AG10803 (cell line): ENCODE results near the gene CYB5B.

ENCODE experiments used
- DNase-seq: peaks from one replicate; pipeline ENCODE4 v3.0.0; 2010; ENCODE audit warnings: low read depth
- H3K4me3 ChIP-seq: 2 replicates; pipeline ENCODE4 v1.5.1; 2011; ENCODE audit warnings: mild to moderate bottlenecking, low read length, control low read depth
- TF ChIP-seq, protein P1 (sequence below): conservative IDR thresholded peaks from 2 replicates; pipeline ENCODE4 v1.5.1; 2011; ENCODE audit warnings: mild to moderate bottlenecking, low read length, control low read depth, inconsistent platforms

The CYB5B gene

DNA sequence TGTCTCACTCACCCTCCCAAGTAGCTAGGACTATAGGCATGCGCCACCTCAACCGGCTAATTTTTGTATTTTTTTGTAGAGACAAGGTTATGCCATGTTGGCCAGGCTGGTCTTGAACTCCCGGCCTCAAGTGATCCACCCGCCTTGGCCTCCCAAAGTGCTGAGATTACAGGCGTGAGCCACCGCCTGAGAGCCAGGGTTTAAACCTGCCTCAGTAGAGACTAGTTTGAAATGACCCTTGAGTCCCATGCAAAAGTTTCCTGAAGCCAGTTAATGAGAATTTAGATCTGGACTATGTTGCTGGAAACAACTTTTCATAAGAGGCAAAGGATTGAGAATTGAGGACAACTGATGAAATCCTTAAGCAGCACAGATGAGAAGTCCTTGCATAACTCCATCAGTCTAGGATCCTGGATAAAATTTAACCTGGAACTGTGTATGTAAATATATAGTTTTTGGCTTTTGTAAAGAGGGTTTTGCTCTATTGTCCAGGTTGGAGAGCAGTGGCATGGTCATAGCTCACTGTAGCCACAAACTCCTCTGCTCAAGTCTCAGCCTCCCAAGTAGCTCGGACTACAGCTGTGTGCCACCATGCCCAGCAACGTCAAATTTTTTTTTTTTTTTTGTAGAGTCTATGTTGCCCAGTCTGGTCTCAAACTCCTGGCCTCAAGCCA lies 43.2 kb downstream of the CYB5B start:
- TF ChIP-seq, protein P1, sequence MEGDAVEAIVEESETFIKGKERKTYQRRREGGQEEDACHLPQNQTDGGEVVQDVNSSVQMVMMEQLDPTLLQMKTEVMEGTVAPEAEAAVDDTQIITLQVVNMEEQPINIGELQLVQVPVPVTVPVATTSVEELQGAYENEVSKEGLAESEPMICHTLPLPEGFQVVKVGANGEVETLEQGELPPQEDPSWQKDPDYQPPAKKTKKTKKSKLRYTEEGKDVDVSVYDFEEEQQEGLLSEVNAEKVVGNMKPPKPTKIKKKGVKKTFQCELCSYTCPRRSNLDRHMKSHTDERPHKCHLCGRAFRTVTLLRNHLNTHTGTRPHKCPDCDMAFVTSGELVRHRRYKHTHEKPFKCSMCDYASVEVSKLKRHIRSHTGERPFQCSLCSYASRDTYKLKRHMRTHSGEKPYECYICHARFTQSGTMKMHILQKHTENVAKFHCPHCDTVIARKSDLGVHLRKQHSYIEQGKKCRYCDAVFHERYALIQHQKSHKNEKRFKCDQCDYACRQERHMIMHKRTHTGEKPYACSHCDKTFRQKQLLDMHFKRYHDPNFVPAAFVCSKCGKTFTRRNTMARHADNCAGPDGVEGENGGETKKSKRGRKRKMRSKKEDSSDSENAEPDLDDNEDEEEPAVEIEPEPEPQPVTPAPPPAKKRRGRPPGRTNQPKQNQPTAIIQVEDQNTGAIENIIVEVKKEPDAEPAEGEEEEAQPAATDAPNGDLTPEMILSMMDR: no peak
- H3K4me3 ChIP-seq: no peak overlapping the region
- no peak for DNase-seq

DNA sequence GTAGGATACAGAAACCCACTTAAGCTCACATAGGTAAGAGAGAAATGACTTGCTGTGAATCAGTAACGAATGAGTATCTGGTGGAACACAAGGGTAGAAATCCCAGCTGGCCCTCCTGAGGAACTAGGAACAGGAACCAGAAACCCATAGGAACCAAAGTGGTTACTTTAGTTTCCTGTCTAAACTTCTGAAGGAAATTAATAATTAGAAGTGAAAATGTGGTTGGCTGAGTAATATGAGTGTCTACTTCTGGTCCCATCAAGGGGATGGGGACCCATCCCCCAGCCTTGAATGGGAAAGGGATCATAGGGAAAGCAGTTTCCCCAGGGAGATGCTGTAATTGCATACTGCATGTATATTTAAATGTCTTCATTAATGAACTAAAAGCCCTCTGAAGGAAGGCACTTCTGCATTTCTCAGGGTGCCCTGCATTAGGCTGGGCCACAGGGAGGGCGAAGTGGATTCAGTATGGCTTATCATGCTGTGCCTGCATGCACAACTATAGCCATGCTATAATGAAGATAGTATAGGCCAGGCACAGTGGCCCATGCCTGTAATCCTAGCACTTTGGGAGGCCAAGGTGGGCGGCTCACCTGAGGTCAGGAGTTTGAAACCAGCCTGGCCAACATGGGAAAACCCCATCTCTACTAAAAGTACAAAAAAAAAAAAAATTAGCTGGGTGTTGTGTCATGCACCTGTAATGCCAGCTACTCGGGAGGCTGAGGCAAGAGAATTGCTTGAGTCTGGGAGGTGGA lies 45.6 kb downstream of the CYB5B start:
- H3K4me3 ChIP-seq: no peak overlapping the region
- TF ChIP-seq, protein P1: no peak
- no peak for DNase-seq

DNA sequence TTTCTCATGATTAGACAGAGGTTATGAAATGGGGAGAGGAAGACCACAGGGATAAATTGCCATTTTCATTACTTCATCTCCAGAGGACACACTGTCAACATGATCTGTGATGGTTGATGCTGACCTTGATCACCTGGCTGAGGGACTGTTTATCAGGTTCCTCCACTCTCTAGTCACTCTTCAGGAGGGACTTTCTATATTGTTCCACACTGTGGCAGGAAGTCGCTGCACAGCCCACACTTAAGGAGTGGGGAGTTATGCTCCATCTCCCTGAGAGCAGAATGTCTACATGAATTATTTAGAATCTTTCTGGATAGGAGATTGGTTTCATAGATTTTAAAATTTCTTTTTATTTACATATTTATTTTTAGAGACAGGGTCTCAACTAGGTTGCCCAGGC lies 46.7 kb downstream of the CYB5B start:
- no peak for DNase-seq
- no peak overlapping the region for H3K4me3 ChIP-seq
- TF ChIP-seq, protein P1: no peak

DNA sequence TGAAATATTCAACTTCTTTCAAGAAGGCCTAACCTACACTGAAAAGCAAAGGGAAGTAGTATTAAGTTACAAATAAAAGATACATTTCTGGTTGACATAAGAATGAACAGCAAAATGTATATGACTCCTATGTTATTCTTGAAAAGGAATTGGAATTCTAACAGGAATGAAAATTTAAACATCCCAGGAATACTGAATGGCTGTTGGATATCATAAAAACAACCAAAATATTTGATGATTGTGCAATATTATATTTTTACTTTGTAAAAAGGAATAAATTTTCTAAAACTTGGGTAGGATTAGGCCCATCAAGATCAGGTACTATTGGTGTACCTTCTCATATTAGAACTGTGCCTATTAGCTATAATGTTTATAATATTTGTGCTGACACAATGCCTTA lies 50.0 kb downstream of the CYB5B start:
- TF ChIP-seq, protein P1: no peak
- no peak overlapping the region for H3K4me3 ChIP-seq
- DNase-seq: no peak

DNA sequence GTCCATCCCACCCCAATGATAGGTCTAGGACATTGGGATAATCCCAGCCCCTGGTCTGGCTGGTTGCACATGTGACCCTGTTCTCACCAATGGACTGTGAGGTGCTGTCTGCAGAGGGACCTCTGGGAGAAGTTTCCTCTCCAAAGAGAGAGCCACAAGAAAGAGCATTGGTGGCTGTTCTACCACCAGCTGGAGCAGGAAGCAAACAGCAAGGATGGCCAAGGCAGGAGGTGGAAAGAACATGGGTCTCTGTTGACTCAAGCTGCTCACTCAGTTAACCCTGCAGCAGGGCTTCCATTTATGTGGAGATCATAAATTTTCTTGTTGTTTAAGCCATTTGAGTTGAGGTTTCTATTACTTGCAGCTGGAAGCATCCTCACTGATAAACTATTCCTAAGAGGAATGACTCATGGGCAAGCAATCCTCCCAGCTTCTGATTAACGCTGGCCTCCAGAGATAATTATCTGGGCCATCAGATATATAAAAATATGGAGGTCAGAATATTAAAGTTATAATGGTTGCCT lies 52.6 kb downstream of the CYB5B start:
- H3K4me3 ChIP-seq: no peak overlapping the region
- DNase-seq: peak; percentile 88
- TF ChIP-seq, protein P1: no peak

DNA sequence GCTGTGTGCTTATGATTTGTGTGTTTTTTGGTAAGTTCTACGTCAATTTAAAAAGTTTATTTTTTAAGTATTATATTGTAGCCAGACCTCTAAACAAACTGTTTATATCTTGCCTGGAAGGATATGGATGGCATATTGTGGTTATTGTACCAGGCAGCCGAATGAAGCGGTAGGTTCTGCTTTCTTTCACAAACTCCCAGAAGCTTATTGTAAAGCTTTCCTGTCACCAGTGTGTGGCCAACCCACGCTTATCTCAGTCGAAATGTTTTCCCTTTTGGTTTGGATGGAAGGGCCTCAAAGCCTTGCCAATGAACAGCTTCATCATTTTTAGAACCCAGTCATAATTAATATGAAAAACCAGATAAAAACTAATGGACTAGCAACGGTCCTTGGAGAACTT lies 53.1 kb downstream of the CYB5B start:
- DNase-seq: no peak
- TF ChIP-seq, protein P1: no peak
- H3K4me3 ChIP-seq: no peak overlapping the region

DNA sequence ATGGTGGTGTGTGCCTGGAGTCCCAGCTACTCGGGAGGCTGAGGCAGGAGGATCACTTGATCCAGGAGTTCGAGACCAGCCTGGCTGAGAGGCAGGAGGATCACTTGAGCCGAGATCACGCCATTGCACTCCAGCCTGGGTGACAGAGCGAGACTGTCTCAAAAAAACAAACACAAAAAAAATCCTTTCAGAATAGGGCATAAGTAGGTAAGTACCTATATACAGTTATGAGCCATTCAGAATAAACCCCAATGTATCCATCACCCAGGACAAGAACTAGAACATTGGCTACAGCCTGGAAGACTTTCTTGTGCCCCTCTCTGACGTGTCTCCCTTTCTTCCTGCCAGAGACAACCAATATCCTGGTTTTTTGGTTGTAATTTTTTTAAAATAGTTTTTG lies 54.3 kb downstream of the CYB5B start:
- DNase-seq: no peak
- no peak overlapping the region for H3K4me3 ChIP-seq
- TF ChIP-seq, protein P1: no peak
